ENCODE measurements around the gene ZNF579. TPM values are rescaled to one million over a fixed set of nuclear protein-coding genes. Genes with fewer than 3 reads are reported as not detected.
A peak's percentile ranks its signal among the peaks of the same experiment; 100 is the strongest.

The ZNF579 gene
- total and polyA plus RNA-seq, 2 of the 13 experiments (the other 11 are each of a cell fraction or from before 2014, with no cell fraction given) = 2.1 to 2.9 TPM

- TF ChIP-seq ATF3 (CRISPR knock-in tag; IDR thresholded peaks at IDR 0.05) (no peak), ZNF720 (CRISPR knock-in tag; IDR thresholded peaks at IDR 0.05) (no peak), BRF2 (CRISPR knock-in tag; IDR thresholded peaks at IDR 0.05) (no peak), HNRNPL (IDR thresholded peaks at IDR 0.05; ENCODE audit: low read depth, low read length) (no peak), SAP130 (CRISPR knock-in tag; IDR thresholded peaks at IDR 0.05; ENCODE audit: low read depth) (peak; percentile 69), TAF1 (CRISPR knock-in tag; IDR thresholded peaks at IDR 0.05) (peak; percentile 85), ZNF468 (CRISPR knock-in tag; IDR thresholded peaks at IDR 0.05) (no peak), HNF1A (IDR thresholded peaks at IDR 0.05; ENCODE audit: low read depth) (no peak), HNF1A (CRISPR knock-in tag; IDR thresholded peaks at IDR 0.05; ENCODE audit: borderline replicate concordance) (no peak), NR2C2 (CRISPR knock-in tag; IDR thresholded peaks at IDR 0.05; ENCODE audit: borderline replicate concordance) (peak; percentile 31; the same call in 1 of the 2 replicates), MXD3 (CRISPR knock-in tag; IDR thresholded peaks at IDR 0.05) (no peak), ATF2 (CRISPR knock-in tag; IDR thresholded peaks at IDR 0.05) (no peak), ZNF687 (CRISPR knock-in tag; IDR thresholded peaks at IDR 0.05) (peak; percentile 63), ZNF24 (IDR thresholded peaks at IDR 0.05) (no peak), ZNF75D (CRISPR knock-in tag; IDR thresholded peaks at IDR 0.05; ENCODE audit: borderline replicate concordance) (no peak), MYC (CRISPR knock-in tag; IDR thresholded peaks at IDR 0.05; ENCODE audit: borderline replicate concordance) (no peak; the same call in 1 of the 2 replicates), SIN3B (IDR thresholded peaks at IDR 0.05; ENCODE audit: low read length) (no peak)
Measured at GRCh38 chr19:55624109-55625003, 43.7 kb upstream of the ZNF579 start, which contains the start of gene ZNF784 (continued).
